Astrocyte of the cerebellum (primary cell): Measurements from ENCODE around the gene OR52E8.

Experiments used
- DNase-seq: peaks from one replicate; pipeline ENCODE4 v3.0.0-alpha.2; 2011; ENCODE audit warnings: low read depth
- H3K4me3 ChIP-seq: 2 replicates; pipeline ENCODE4 v1.5.1; 2011; ENCODE audit warnings: mild to moderate bottlenecking, low read depth, low read length, moderate library complexity
- in situ Hi-C: cut with HindIII; loops from 2 replicates; pipeline ENCODE4 v1.10.0; 2017; ENCODE audit warnings: low sequenced_read_pairs
- TF ChIP-seq, protein P1 (sequence below): IDR thresholded peaks from 2 replicates; pipeline ENCODE4 v1.5.1; 2012; ENCODE audit warnings: low read length, low read depth, moderate library complexity, mild to moderate bottlenecking; ENCODE audit errors: missing control alignments

The OR52E8 gene

DNA sequence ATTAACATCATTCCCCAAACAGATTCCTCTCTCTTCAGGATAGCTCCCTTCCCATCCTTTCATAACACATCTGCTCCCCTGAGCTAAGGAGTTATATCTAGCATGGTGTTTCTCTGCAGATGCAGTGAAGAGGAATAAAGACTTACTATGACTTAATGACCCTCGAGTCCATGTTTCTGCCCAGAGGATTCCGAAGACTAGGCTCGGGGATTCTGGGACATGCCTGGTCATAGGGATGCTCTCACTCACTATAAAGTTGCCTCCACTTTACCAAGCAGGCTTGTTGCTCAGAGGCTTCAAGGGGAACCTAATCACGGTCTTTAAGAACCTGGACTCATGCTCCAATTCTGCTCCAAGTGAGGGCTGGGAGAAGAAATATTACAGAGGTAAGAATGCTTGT, 22.8 kb upstream of the OR52E8 start, which contains the start of gene OR52E4:
TSS of gene OR52E4 (plus strand) at position 301 of the 400 bp plus-strand sequence. CDS start 3,664 bp downstream, outside the sequence.
- in situ Hi-C loops, result no loop called here
- TF ChIP-seq, protein P1, sequence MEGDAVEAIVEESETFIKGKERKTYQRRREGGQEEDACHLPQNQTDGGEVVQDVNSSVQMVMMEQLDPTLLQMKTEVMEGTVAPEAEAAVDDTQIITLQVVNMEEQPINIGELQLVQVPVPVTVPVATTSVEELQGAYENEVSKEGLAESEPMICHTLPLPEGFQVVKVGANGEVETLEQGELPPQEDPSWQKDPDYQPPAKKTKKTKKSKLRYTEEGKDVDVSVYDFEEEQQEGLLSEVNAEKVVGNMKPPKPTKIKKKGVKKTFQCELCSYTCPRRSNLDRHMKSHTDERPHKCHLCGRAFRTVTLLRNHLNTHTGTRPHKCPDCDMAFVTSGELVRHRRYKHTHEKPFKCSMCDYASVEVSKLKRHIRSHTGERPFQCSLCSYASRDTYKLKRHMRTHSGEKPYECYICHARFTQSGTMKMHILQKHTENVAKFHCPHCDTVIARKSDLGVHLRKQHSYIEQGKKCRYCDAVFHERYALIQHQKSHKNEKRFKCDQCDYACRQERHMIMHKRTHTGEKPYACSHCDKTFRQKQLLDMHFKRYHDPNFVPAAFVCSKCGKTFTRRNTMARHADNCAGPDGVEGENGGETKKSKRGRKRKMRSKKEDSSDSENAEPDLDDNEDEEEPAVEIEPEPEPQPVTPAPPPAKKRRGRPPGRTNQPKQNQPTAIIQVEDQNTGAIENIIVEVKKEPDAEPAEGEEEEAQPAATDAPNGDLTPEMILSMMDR, result no peak

GRCh38 chr11:5878564-5878963, 21.1 kb upstream of the OR52E8 start:
- TF ChIP-seq, protein P1, result no peak
- DNase-seq, result no peak
- in situ Hi-C loops, result no loop called here
- H3K4me3 ChIP-seq, result no peak overlapping the region

More for the DNA sequence above, 22.8 kb upstream of the OR52E8 start, which contains the start of gene OR52E4:
- H3K4me3 ChIP-seq, result no peak within 1 kb of the TSS
- no peak for DNase-seq

- DNase-seq, result no peak
- in situ Hi-C loops, result no loop called here
- TF ChIP-seq, protein P1, result no peak
- no peak overlapping the region for H3K4me3 ChIP-seq
Measured at GRCh38 chr11:5865826-5866225, 8.3 kb upstream of the OR52E8 start.

DNA sequence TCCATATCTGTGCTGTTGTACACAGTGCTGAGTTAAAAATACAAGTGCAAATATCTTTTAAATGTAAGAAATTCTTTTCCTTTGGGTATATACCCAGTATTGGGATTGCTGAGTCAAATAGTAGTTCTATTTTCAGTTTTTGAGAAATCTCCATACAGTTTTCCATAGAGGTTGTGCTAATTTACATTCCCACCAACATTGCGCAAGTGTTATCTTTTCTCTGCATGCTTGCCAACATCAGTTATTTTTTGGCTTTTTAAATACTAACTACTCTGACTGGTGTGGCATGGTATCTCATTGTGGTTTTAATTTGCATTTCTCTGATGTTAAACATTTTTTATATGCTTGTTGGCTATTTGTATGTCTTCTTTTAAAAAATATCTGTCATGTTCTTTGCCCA, 6.5 kb downstream of the OR52E8 start:
- DNase-seq, result no peak
- in situ Hi-C loops, result no loop called here
- TF ChIP-seq, protein P1, result no peak
- no peak overlapping the region for H3K4me3 ChIP-seq

GRCh38 chr11:5847711-5848110, 9.8 kb downstream of the OR52E8 start:
- no peak for DNase-seq
- TF ChIP-seq, protein P1, result no peak
- in situ Hi-C loops, result no loop called here
- no peak overlapping the region for H3K4me3 ChIP-seq

- in situ Hi-C loops, result no loop called here
- no peak for DNase-seq
- TF ChIP-seq, protein P1, result no peak
- no peak overlapping the region for H3K4me3 ChIP-seq
Measured at GRCh38 chr11:5846701-5847100, 10.8 kb downstream of the OR52E8 start.

- DNase-seq, result no peak
- TF ChIP-seq, protein P1, result no peak
- in situ Hi-C loops, result no loop called here
- H3K4me3 ChIP-seq, result no peak within 1 kb of the TSS
Measured at GRCh38 chr11:5841797-5842196, 15.7 kb downstream of the OR52E8 start, which contains the start of gene OR52E6. Gene OR52E6 (minus strand): TSS chr11:5841897. CDS start chr11:5841897, 0 bp downstream.
